ENCODE results near the gene CTF1. TPM values are rescaled to one million over a fixed set of nuclear protein-coding genes. Genes with fewer than 3 reads are reported as not detected.

The CTF1 gene
- total and polyA plus RNA-seq, 3 experiments from 2014 or later = 0.33 TPM; not detected in 2

Other genes starting within 250 kb of the CTF1 start
- 10 to 100 TPM; 87.5 to 92.5 TPM for gene PRR14, start 245.7 kb upstream of the CTF1 start, total RNA-seq
- gene PRR14, start 245.7 kb upstream of the CTF1 start, polyA plus RNA-seq = 29.7 TPM
- gene FBRS, start 238.2 kb upstream of the CTF1 start, total RNA-seq = 100 to 1,000 TPM; 115 to 124 TPM
- 7.1 TPM for gene FBRS, start 238.2 kb upstream of the CTF1 start, polyA plus RNA-seq
- gene SRCAP, start 197.4 kb upstream of the CTF1 start, total RNA-seq = 10 to 100 TPM; 75.4 to 76.3 TPM
- gene SRCAP, start 197.4 kb upstream of the CTF1 start, polyA plus RNA-seq = 33.0 TPM
- 10 to 100 TPM; 31.8 to 32.2 TPM for gene PHKG2, start 148.2 kb upstream of the CTF1 start, total RNA-seq
- gene PHKG2, start 148.2 kb upstream of the CTF1 start, polyA plus RNA-seq = 47.0 TPM
- 1 to 10 TPM; 6.5 to 6.9 TPM for gene CFAP119, start 134.6 kb upstream of the CTF1 start, total RNA-seq
- gene CFAP119, start 134.6 kb upstream of the CTF1 start, polyA plus RNA-seq = 0.25 TPM
- gene RNF40, start 134.3 kb upstream of the CTF1 start, total RNA-seq = 100 to 1,000 TPM; 152 to 157 TPM
- gene RNF40, start 134.3 kb upstream of the CTF1 start, polyA plus RNA-seq = 61.9 TPM
- gene ZNF629, start 109.4 kb upstream of the CTF1 start, total RNA-seq = 1 to 10 TPM; 5.6 to 5.7 TPM
- gene ZNF629, start 109.4 kb upstream of the CTF1 start, polyA plus RNA-seq = 1.1 TPM
- gene BCL7C, start 2.5 kb upstream of the CTF1 start, total RNA-seq = 10 to 100 TPM; 31.7 to 35.0 TPM
- gene BCL7C, start 2.5 kb upstream of the CTF1 start, polyA plus RNA-seq = 52.3 TPM
- 10 to 100 TPM; 28.7 to 29.2 TPM for gene FBXL19, start 27.0 kb downstream of the CTF1 start, total RNA-seq
- gene FBXL19, start 27.0 kb downstream of the CTF1 start, polyA plus RNA-seq = 0.25 TPM
- 1 to 10 TPM; 8.5 to 8.8 TPM for gene ORAI3, start 52.5 kb downstream of the CTF1 start, total RNA-seq
- gene ORAI3, start 52.5 kb downstream of the CTF1 start, polyA plus RNA-seq = 25.8 TPM
- gene SETD1A, start 61.1 kb downstream of the CTF1 start, total RNA-seq = 10 to 100 TPM; 24.7 to 28.8 TPM
- 2.6 TPM for gene SETD1A, start 61.1 kb downstream of the CTF1 start, polyA plus RNA-seq
- 1 to 10 TPM; 1.6 to 2.1 TPM for gene HSD3B7, start 88.6 kb downstream of the CTF1 start, total RNA-seq
- not detected for gene HSD3B7, start 88.6 kb downstream of the CTF1 start, polyA plus RNA-seq
- under 1 TPM; 0.40 to 0.79 TPM for gene STX1B, start 114.0 kb downstream of the CTF1 start, total RNA-seq
- 0.03 TPM for gene STX1B, start 114.0 kb downstream of the CTF1 start, polyA plus RNA-seq
- 10 to 100 TPM; 53.0 to 55.0 TPM for gene STX4, start 136.9 kb downstream of the CTF1 start, total RNA-seq
- 34.5 TPM for gene STX4, start 136.9 kb downstream of the CTF1 start, polyA plus RNA-seq
- gene ZNF668, start 177.6 kb downstream of the CTF1 start, total RNA-seq = 10 to 100 TPM; 15.9 to 20.5 TPM
- 8.7 TPM for gene ZNF668, start 177.6 kb downstream of the CTF1 start, polyA plus RNA-seq
- gene ZNF646, start 177.8 kb downstream of the CTF1 start, total RNA-seq = 10 to 100 TPM; 23.4 to 25.9 TPM
- gene ZNF646, start 177.8 kb downstream of the CTF1 start, polyA plus RNA-seq = 9.3 TPM
- 1 to 10 TPM; 3.3 to 4.6 TPM for gene PRSS53, start 192.3 kb downstream of the CTF1 start, total RNA-seq
- gene PRSS53, start 192.3 kb downstream of the CTF1 start, polyA plus RNA-seq = 0.59 TPM
- 10 to 100 TPM; 66.0 to 74.3 TPM for gene VKORC1, start 198.2 kb downstream of the CTF1 start, total RNA-seq
- 124 TPM for gene VKORC1, start 198.2 kb downstream of the CTF1 start, polyA plus RNA-seq
- gene BCKDK, start 211.8 kb downstream of the CTF1 start, total RNA-seq = 10 to 100 TPM; 40.0 to 42.5 TPM
- 29.4 TPM for gene BCKDK, start 211.8 kb downstream of the CTF1 start, polyA plus RNA-seq
- 10 to 100 TPM; 56.1 to 58.6 TPM for gene KAT8, start 221.1 kb downstream of the CTF1 start, total RNA-seq
- gene KAT8, start 221.1 kb downstream of the CTF1 start, polyA plus RNA-seq = 67.3 TPM
- gene PRSS8, start 239.1 kb downstream of the CTF1 start, total RNA-seq = not detected
- gene PRSS8, start 239.1 kb downstream of the CTF1 start, polyA plus RNA-seq = not detected